Measurements from ENCODE around the gene SLC25A6.

- TF ChIP-seq, protein P1, sequence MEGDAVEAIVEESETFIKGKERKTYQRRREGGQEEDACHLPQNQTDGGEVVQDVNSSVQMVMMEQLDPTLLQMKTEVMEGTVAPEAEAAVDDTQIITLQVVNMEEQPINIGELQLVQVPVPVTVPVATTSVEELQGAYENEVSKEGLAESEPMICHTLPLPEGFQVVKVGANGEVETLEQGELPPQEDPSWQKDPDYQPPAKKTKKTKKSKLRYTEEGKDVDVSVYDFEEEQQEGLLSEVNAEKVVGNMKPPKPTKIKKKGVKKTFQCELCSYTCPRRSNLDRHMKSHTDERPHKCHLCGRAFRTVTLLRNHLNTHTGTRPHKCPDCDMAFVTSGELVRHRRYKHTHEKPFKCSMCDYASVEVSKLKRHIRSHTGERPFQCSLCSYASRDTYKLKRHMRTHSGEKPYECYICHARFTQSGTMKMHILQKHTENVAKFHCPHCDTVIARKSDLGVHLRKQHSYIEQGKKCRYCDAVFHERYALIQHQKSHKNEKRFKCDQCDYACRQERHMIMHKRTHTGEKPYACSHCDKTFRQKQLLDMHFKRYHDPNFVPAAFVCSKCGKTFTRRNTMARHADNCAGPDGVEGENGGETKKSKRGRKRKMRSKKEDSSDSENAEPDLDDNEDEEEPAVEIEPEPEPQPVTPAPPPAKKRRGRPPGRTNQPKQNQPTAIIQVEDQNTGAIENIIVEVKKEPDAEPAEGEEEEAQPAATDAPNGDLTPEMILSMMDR (IDR thresholded peaks at IDR 0.05), result no peak
- no peak for TF ChIP-seq POLR2A (IDR thresholded peaks at IDR 0.05)
- no peak for TF ChIP-seq EP300 (IDR thresholded peaks at IDR 0.05)
Observed at GRCh38 chrX:1423215-1423614, 31.3 kb upstream of the SLC25A6 start.

Data from ovary (tissue), 3 donors.